CD4-positive, CD25-positive, alpha-beta regulatory T cell (primary cell): ENCODE data around the gene PVALEF. TPM values are rescaled to one million over a fixed set of nuclear protein-coding genes. Genes with fewer than 3 reads are reported as not detected.
A peak's percentile ranks its signal among the peaks of the same experiment; 100 is the strongest.
"Not testable (repeated sequence)": the region's sequence is repeated elsewhere in the genome, so short reads cannot be mapped to it uniquely, and the experiment has no call there.

Source experiments
- ATAC-seq, 2 donors: fragments of 150-1000 bp; cut with Tn5 transposase; one replicate each; pipeline ENCODE4 v1.10.0; 2021; ENCODE audit warnings: low read depth in 2 of 2, moderate number of reproducible peaks in 2 of 2, moderate library complexity in 1 of 2
- DNase-seq, 3 donors: peaks; one replicate each; pipeline versions ENCODE4 v3.0.0 to v3.0.0-alpha.2; 2012 to 2022; ENCODE audit warnings: mixed read lengths in 1 of 3
- H3K27ac ChIP-seq: one replicate; pipeline ENCODE4 v1.7.0; 2013; ENCODE audit warnings: mild to moderate bottlenecking, low read length; ENCODE audit not compliant: insufficient read depth, poor library complexity, severe bottlenecking
- H3K27me3 ChIP-seq: one replicate; pipeline ENCODE4 v1.7.0; 2013; ENCODE audit warnings: low read length; ENCODE audit not compliant: control insufficient read depth, insufficient read depth
- H3K36me3 ChIP-seq: one replicate; pipeline ENCODE4 v1.7.0; 2013; ENCODE audit warnings: mild to moderate bottlenecking, low read length, moderate library complexity; ENCODE audit not compliant: control insufficient read depth, insufficient read depth
- H3K4me1 ChIP-seq: 2 replicates; pipeline ENCODE4 v1.7.0; 2013; ENCODE audit warnings: mild to moderate bottlenecking, low read length; ENCODE audit not compliant: insufficient read depth, control insufficient read depth, poor library complexity, severe bottlenecking
- H3K4me3 ChIP-seq: one replicate; pipeline ENCODE4 v1.7.0; 2013; ENCODE audit warnings: low read depth, mild to moderate bottlenecking, low read length, moderate library complexity
- H3K9me3 ChIP-seq, 2 experiments: 1 replicate in 1 of 2; 2 replicates in 1 of 2; pipeline ENCODE4 v1.7.0; 2013; ENCODE audit warnings: low read length in 2 of 2, mild to moderate bottlenecking in 1 of 2, moderate library complexity in 1 of 2; ENCODE audit not compliant: control insufficient read depth in 2 of 2
- H3K27ac Mint-ChIP-seq, 3 donors: one replicate each; pipeline ENCODE4 v1.8.0; 2020 to 2022; ENCODE audit warnings: mild to moderate bottlenecking in 3 of 3, mixed read lengths in 3 of 3, moderate library complexity in 2 of 3
- H3K27me3 Mint-ChIP-seq: one replicate; pipeline ENCODE4 v1.8.0; 2022; ENCODE audit warnings: mild to moderate bottlenecking, mixed read lengths
- H3K36me3 Mint-ChIP-seq: one replicate; pipeline ENCODE4 v1.8.0; 2020; ENCODE audit warnings: mixed read lengths
- H3K4me1 Mint-ChIP-seq, 4 donors: one replicate each; pipeline ENCODE4 v1.8.0; 2020 to 2022; ENCODE audit warnings: mixed read lengths in 4 of 4, mild to moderate bottlenecking in 1 of 4
- H3K4me3 Mint-ChIP-seq, 4 donors: one replicate each; pipeline ENCODE4 v1.8.0; 2020 to 2022; ENCODE audit warnings: mild to moderate bottlenecking in 4 of 4, mixed read lengths in 4 of 4, moderate library complexity in 3 of 4
- H3K9me3 Mint-ChIP-seq, 7 donors: one replicate each; pipeline ENCODE4 v1.8.0; 2020 to 2022; ENCODE audit warnings: mixed read lengths in 7 of 7, mild to moderate bottlenecking in 3 of 7, moderate library complexity in 2 of 7
- polyA plus RNA-seq, 4 donors: library from polyadenylated mRNA; unstranded; fragments of 300-500 nt; fragmentation: Illumina TruSeq; gene quantifications; one replicate each; pipeline ENCODE4 v1.2.3, GENCODE V29; 2021
- total RNA-seq: library from RNA; stranded (reverse); gene quantifications from one replicate; pipeline ENCODE4 v1.2.3, GENCODE V29; 2022

PVALEF gene
- total and polyA plus RNA-seq, 5 donors from 2014 or later, result not detected

GRCh38 chr17:81142301-81143199, 22.8 kb upstream of the PVALEF start:
- H3K27ac Mint-ChIP-seq, result no peak overlapping the region
- peak overlapping the region in 1 of 4 donors; percentile 51 for H3K4me3 Mint-ChIP-seq
- ATAC-seq (peak in 1 of 2 donors; percentile 70), DNase-seq (peak; percentile 35 to 60 (median 49))
- no peaks in the 10 kb centered on the region for H3K27me3 ChIP-seq
- H3K4me3 ChIP-seq, result no peak overlapping the region
- H3K9me3 ChIP-seq, result no peaks in the 10 kb centered on the region
- peaks cover 7% of the 10 kb centered on the region for H3K27me3 Mint-ChIP-seq
- H3K9me3 Mint-ChIP-seq, result peaks cover 0 to 5% (median 0%) of the 10 kb centered on the region in 7 donors
- H3K36me3 Mint-ChIP-seq, result no peaks in the 10 kb centered on the region
- peaks cover 0 to 5% (median 0%) of the 10 kb centered on the region in 4 donors for H3K4me1 Mint-ChIP-seq
- no peaks in the 10 kb centered on the region for H3K4me1 ChIP-seq
- no peaks in the 10 kb centered on the region for H3K36me3 ChIP-seq
- H3K27ac ChIP-seq, result no peak overlapping the region

DNA sequence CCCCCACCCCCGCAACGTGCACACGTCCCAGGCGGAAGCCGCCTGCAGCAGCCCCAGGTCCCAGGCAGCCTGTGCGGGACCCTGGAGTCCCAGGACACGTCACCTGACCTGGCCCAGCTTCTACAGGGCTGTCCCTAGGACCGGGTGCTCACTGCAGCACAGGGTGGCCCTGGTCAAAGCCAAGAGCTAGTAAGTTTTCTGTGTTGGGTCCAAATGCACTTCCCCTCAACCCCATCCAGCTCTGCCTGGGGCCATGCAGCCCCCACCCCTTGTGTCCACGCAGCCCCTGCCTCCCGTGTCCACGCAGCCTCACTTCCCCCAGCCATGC, 22.1 kb upstream of the PVALEF start:
- Histone ChIP-seq H3K36me3 (no peaks in the 10 kb centered on the region), H3K9me3 (no peaks in the 10 kb centered on the region), H3K4me3 (no peak overlapping the region), H3K27ac (no peak overlapping the region), H3K4me1 (no peaks in the 10 kb centered on the region), H3K27me3 (no peaks in the 10 kb centered on the region)
- Mint-ChIP-seq H3K9me3 (peaks cover 0 to 4% (median 0%) of the 10 kb centered on the region in 7 donors), H3K27me3 (peaks cover 9% of the 10 kb centered on the region), H3K36me3 (no peaks in the 10 kb centered on the region), H3K4me3 (no peak overlapping the region), H3K27ac (no peak overlapping the region), H3K4me1 (peaks cover 0 to 4% (median 0%) of the 10 kb centered on the region in 4 donors)
- no peak for ATAC-seq
- no peak for DNase-seq

DNA sequence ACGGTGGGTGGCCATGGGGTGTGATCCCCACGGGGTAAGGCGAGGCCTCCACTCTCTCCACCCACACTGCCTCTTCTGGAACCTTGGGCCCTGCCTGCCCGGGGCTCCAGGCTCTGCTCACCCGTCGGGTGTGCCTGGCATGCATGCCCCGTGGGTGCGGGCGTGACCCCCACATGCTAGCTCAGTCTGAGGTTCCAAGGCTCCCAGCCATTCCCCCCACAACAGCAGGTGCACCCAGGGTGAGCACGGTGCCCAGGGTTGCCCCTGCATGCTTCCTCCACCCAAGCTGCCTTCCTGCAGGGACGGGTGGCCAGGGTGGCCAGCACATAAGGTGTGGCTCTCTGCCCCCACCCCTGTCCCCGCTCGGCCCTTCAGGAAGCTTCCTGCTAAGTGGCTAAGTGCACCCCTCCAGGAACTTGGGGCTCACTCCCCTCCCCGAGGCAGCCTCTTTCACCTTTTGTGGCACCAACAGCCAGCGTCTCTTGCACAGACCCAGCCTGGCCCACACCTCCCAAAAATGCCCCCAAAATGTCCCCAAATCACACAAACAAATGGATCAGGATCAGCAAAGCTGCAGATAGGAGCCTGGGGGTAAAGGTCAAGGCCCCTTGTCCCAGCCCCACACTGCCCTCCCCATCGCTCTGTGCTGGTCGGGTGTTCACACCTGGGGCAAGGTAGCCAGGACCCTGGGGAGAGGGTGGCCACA, 21.4 kb upstream of the PVALEF start:
- no peaks in the 10 kb centered on the region for H3K9me3 ChIP-seq
- no peaks in the 10 kb centered on the region for H3K4me1 Mint-ChIP-seq
- H3K27me3 Mint-ChIP-seq, result peaks cover 12% of the 10 kb centered on the region
- no peak overlapping the region for H3K4me3 Mint-ChIP-seq
- no peaks in the 10 kb centered on the region for H3K4me1 ChIP-seq
- H3K27ac Mint-ChIP-seq, result no peak overlapping the region
- H3K4me3 ChIP-seq, result no peak overlapping the region
- no peaks in the 10 kb centered on the region for H3K27me3 ChIP-seq
- no peak for DNase-seq
- no peak overlapping the region for H3K27ac ChIP-seq
- no peak for ATAC-seq
- no peaks in the 10 kb centered on the region for H3K9me3 Mint-ChIP-seq
- no peaks in the 10 kb centered on the region for H3K36me3 ChIP-seq
- H3K36me3 Mint-ChIP-seq, result no peaks in the 10 kb centered on the region

GRCh38 chr17:81144423-81144781, 20.9 kb upstream of the PVALEF start:
- Mint-ChIP-seq H3K9me3 (no peaks in the 10 kb centered on the region), H3K27me3 (peaks cover 12% of the 10 kb centered on the region), H3K4me1 (no peaks in the 10 kb centered on the region), H3K36me3 (no peaks in the 10 kb centered on the region), H3K27ac (no peak overlapping the region), H3K4me3 (no peak overlapping the region)
- no peak overlapping the region for H3K4me3 ChIP-seq
- ATAC-seq (no peak), DNase-seq (no peak)
- H3K4me1 ChIP-seq, result no peaks in the 10 kb centered on the region
- H3K9me3 ChIP-seq, result no peaks in the 10 kb centered on the region
- H3K36me3 ChIP-seq, result no peaks in the 10 kb centered on the region
- no peaks in the 10 kb centered on the region for H3K27me3 ChIP-seq
- H3K27ac ChIP-seq, result no peak overlapping the region

DNA sequence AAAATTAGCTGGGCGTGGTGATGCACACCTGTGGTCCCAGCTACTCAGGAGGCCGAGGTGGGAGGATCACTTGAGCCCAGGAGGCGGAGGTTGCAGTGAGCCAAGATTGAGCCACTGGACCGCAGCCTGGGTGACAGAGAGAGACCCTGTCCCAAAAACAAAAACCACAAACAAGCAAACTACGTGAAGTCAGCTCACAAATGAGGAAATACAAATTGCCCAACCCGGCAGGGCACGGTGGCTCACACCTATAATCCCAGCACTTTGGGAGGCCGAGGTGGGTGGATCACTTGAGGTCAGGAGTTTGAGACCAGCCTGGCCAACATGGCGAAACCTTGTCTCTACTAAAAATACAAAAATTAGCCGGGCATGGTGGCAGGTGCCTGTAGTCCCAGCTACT, 19.1 kb upstream of the PVALEF start:
- not testable (repeated sequence) for H3K27me3 ChIP-seq, H3K36me3 Mint-ChIP-seq, ATAC-seq, H3K9me3 ChIP-seq, H3K27ac ChIP-seq, H3K4me1 Mint-ChIP-seq, H3K4me1 ChIP-seq, H3K36me3 ChIP-seq, H3K9me3 Mint-ChIP-seq, H3K4me3 ChIP-seq, H3K4me3 Mint-ChIP-seq, H3K27ac Mint-ChIP-seq, DNase-seq
- peaks cover 17% of the 10 kb centered on the region for H3K27me3 Mint-ChIP-seq

DNA sequence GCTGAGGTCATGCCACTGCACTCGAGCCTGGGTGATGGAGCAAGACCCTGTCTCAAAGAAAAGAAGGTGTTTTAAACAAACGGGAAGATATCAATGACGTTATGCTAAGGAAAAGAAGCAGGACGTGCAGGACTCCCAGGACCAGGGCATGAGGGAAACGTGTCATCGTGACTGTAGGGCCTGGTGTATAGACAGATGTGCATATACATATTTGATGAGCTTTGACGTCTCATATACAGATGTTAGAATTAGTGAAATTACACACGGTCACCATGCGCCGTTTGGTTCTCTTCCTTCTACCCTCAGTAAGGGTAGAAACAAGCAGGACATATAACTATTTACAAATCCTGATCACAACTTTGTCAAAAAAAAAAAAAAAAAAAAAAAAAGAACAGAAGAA, 17.6 kb upstream of the PVALEF start:
- peaks cover 11% of the 10 kb centered on the region for H3K27me3 Mint-ChIP-seq
- H3K36me3 Mint-ChIP-seq, result no peaks in the 10 kb centered on the region
- ATAC-seq (no peak), DNase-seq (no peak)
- H3K4me3 ChIP-seq, result no peak overlapping the region
- no peak overlapping the region for H3K27ac ChIP-seq
- no peaks in the 10 kb centered on the region for H3K9me3 ChIP-seq
- H3K4me3 Mint-ChIP-seq, result no peak overlapping the region
- no peaks in the 10 kb centered on the region for H3K4me1 ChIP-seq
- no peak overlapping the region for H3K27ac Mint-ChIP-seq
- no peaks in the 10 kb centered on the region for H3K36me3 ChIP-seq
- no peaks in the 10 kb centered on the region for H3K9me3 Mint-ChIP-seq
- H3K27me3 ChIP-seq, result no peaks in the 10 kb centered on the region
- H3K4me1 Mint-ChIP-seq, result no peaks in the 10 kb centered on the region

DNA sequence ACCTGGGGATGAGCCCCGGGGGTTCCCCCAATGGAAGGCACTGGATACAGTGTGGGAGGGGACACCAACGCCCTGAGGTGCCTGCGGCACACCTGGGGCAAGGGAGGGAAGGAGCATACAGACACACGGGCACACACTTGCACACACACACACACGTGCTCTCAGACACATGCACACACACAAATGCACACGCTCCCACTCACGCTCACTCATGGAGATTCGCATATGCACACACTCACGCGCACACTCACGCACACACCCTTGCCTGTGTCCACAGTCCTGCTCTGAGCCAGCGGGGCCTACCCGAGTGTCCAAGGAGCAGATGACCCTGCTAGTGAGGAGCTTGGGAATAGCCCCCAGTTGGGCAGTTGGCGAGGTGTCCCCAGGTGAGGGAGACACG, 16.7 kb upstream of the PVALEF start:
- ATAC-seq, result no peak
- H3K4me1 ChIP-seq, result no peaks in the 10 kb centered on the region
- no peak for DNase-seq
- no peaks in the 10 kb centered on the region for H3K9me3 Mint-ChIP-seq
- no peak overlapping the region for H3K27ac Mint-ChIP-seq
- no peaks in the 10 kb centered on the region for H3K36me3 ChIP-seq
- no peaks in the 10 kb centered on the region for H3K4me1 Mint-ChIP-seq
- H3K4me3 ChIP-seq, result no peak overlapping the region
- H3K27me3 Mint-ChIP-seq, result peaks cover 11% of the 10 kb centered on the region
- H3K4me3 Mint-ChIP-seq, result no peak overlapping the region
- H3K27me3 ChIP-seq, result no peaks in the 10 kb centered on the region
- H3K9me3 ChIP-seq, result no peaks in the 10 kb centered on the region
- H3K27ac ChIP-seq, result no peak overlapping the region
- H3K36me3 Mint-ChIP-seq, result no peaks in the 10 kb centered on the region
